K562 (cell line): ENCODE data around the gene PDE12. TPM values are rescaled to one million over a fixed set of nuclear protein-coding genes. Genes with fewer than 3 reads are reported as not detected.
A peak's percentile ranks its signal among the peaks of the same experiment; 100 is the strongest.

Source experiments
- ATF6 ChIP-seq: sonication (generic); formaldehyde crosslinking; IDR thresholded peaks from 2 replicates; pipeline ENCODE4 v1.4.0; 2020; ENCODE audit warnings: mild to moderate bottlenecking, missing genetic modification reagents
- CHD1 ChIP-seq: fragments of 200-600 bp; sonication (generic); IDR thresholded peaks from one replicate; pipeline ENCODE4 v1.6.1; 2012; ENCODE audit warnings: mild to moderate bottlenecking, moderate library complexity, low read length, inconsistent platforms
- ETS1 ChIP-seq: conservative IDR thresholded peaks from 2 replicates; pipeline ENCODE4 v1.6.1; 2011; ENCODE audit warnings: low read depth, mild to moderate bottlenecking, low read length; ENCODE audit not compliant: control insufficient read depth
- HMBOX1 ChIP-seq: sonication (generic); IDR thresholded peaks from 2 replicates; pipeline ENCODE4 v1.6.1; 2016
- HMG20B ChIP-seq: fragments of 250-450 bp; sonication (Bioruptor Pico); IDR thresholded peaks from 2 replicates; pipeline ENCODE4 v1.5.0; 2021; ENCODE audit warnings: mild to moderate bottlenecking
- IRF1 ChIP-seq: sonication (generic); formaldehyde crosslinking; IDR thresholded peaks from 2 replicates; pipeline ENCODE4 v1.8.0; 2022; ENCODE audit warnings: missing genetic modification reagents, mild to moderate bottlenecking, borderline replicate concordance
- MAFG ChIP-seq: fragments of 450-650 bp; conservative IDR thresholded peaks from 2 replicates; pipeline ENCODE4 v1.6.1; 2016; ENCODE audit warnings: missing genetic modification characterization, missing compliant biosample characterization
- MTF1 ChIP-seq: fragments of 250-450 bp; sonication (Bioruptor Pico); IDR thresholded peaks from 2 replicates; pipeline ENCODE4 v1.9.0; 2021; ENCODE audit warnings: moderate library complexity, mild to moderate bottlenecking, inconsistent platforms, borderline replicate concordance
- NFE2 ChIP-seq: IDR thresholded peaks from 2 replicates; pipeline ENCODE4 v1.6.1; 2014; ENCODE audit warnings: antibody characterized with exemption, low read depth
- NR0B1 ChIP-seq: fragments of 450-650 bp; IDR thresholded peaks from one replicate; pipeline ENCODE4 v1.6.1; 2018; ENCODE audit warnings: mild to moderate bottlenecking, moderate library complexity; ENCODE audit not compliant: partially characterized antibody
- POLR3A ChIP-seq: IDR thresholded peaks from 2 replicates; pipeline ENCODE4 v1.6.1; 2011; ENCODE audit warnings: borderline replicate concordance, mild to moderate bottlenecking, moderate library complexity; ENCODE audit not compliant: insufficient read length, insufficient read depth; ENCODE audit errors: extremely low read depth
- POLR3G ChIP-seq: IDR thresholded peaks from 2 replicates; pipeline ENCODE4 v1.6.1; 2011; ENCODE audit not compliant: insufficient read length, insufficient replicate concordance; ENCODE audit errors: extremely low read depth
- RBM39 ChIP-seq: fragments of 200-400 bp; formaldehyde crosslinking; optimal IDR thresholded peaks from 2 replicates; pipeline ENCODE3; 2018; ENCODE audit warnings: low read depth, low read length
- SREBF2 ChIP-seq: sonication (generic); formaldehyde crosslinking; IDR thresholded peaks from 2 replicates; pipeline ENCODE4 v1.4.0; 2020; ENCODE audit warnings: mild to moderate bottlenecking, missing genetic modification reagents
- U2AF1 ChIP-seq: fragments of 200-400 bp; formaldehyde crosslinking; optimal IDR thresholded peaks from 2 replicates; pipeline ENCODE3; 2017; ENCODE audit warnings: mild to moderate bottlenecking, low read depth, low read length, moderate library complexity
- ZBTB9 ChIP-seq: fragments of 450-650 bp; formaldehyde crosslinking; IDR thresholded peaks from 2 replicates; pipeline ENCODE4 v1.4.0; 2020; ENCODE audit warnings: mild to moderate bottlenecking, moderate library complexity
- ZNF280B ChIP-seq: fragments of 250-450 bp; sonication (Bioruptor Pico); IDR thresholded peaks from 2 replicates; pipeline ENCODE4 v1.5.1; 2021; ENCODE audit warnings: mild to moderate bottlenecking
- ZNF586 ChIP-seq: fragments of 450-650 bp; formaldehyde crosslinking; conservative IDR thresholded peaks from 2 replicates; pipeline ENCODE4 v1.4.0; 2020; ENCODE audit warnings: mild to moderate bottlenecking, moderate library complexity
- polyA plus RNA-seq, 8 experiments: library from polyadenylated mRNA; depleted of rRNA in 4 of 8; stranded (reverse) in 5 of 8; unstranded in 3 of 8; fragments of >200 nt; fragmentation: Nextera tagmentation in 2 of 8; fragmentation: Illumina TruSeq in 1 of 8; extraction: Ambion mirVana in 2 of 8; extraction: Trizol in 1 of 8; gene quantifications; 2 replicates each; pipeline versions ENCODE4 v1.2.1 to v1.2.3, GENCODE V29; 2011 to 2014; ENCODE audit warnings: inconsistent platforms in 1 of 8, missing spikeins in 1 of 8
- total RNA-seq, 7 experiments: library from RNA; depleted of rRNA in 6 of 7; stranded (reverse); fragments of >200 nt in 6 of 7; fragmentation: Illumina TruSeq in 2 of 7; extraction: Trizol in 2 of 7; gene quantifications; 2 replicates each; pipeline versions ENCODE4 v1.2.1 to v1.2.3, GENCODE V29; 2011 to 2021; ENCODE audit warnings: low replicate concordance in 1 of 7

Gene PDE12
- total and polyA plus RNA-seq, 9 of the 15 experiments (the other 6 are each of a cell fraction or from before 2014, with no cell fraction given) = 2.1 to 20.5 (median 10.0) TPM

GRCh38 chr3:57598765-57599360 is 42.8 kb downstream of the PDE12 start (continued):
- TF ChIP-seq ETS1 (no peak), ATF6 (no peak), IRF1 (no peak), HMG20B (no peak), NR0B1 (no peak), POLR3A (no peak), MAFG (tag) (no peak), HMBOX1 (0 out of 2 replicates have a peak, but pooled peaks have one; percentile 15), MTF1 (no peak), POLR3G (no peak), ZBTB9 (0 out of 2 replicates have a peak, but pooled peaks have one; percentile 36), SREBF2 (CRISPR knock-in tag) (no peak), ZNF586 (CRISPR knock-in tag) (no peak), NFE2 (peak; percentile 33; the same call in 1 of the 2 replicates), ZNF280B (CRISPR knock-in tag) (no peak), RBM39 (no peak), U2AF1 (no peak), CHD1 (no peak)
